ENCODE results near the gene FAHD1.

Gene FAHD1

DNA sequence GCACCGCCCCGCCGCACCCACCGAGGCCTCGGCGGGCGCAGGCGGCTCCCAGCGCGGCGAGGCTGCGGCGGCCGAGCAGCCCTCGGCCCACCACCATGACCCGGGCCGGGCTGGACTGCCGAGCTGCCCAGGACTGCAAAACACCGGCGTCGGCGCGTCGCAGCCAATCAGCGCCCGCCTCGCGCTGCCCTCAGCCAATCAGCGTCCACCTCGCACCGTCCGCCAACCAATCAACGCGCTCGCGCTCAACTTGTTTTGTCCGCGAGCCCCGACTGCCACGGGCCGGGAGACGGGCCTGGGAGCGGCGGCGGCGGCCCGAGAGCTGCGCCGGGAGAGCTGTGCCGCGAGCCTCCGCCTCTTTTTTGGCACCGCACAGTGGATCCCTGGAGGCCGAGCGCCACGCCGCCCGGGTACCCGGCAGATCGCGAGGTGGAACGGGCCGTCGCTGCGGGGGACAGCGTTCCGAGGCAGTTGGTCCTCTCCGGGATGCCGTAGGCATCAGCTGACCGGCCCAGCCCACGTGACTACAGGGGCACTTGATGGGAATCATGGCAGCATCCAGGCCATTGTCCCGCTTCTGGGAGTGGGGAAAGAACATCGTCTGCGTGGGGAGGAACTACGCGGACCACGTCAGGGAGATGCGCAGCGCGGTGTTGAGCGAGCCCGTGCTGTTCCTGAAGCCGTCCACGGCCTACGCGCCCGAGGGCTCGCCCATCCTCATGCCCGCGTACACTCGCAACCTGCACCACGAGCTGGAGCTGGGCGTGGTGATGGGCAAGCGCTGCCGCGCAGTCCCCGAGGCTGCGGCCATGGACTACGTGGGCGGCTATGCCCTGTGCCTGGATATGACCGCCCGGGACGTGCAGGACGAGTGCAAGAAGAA is at the start of gene FAHD1, which contains the start of gene HAGH:
FAHD1 (plus strand) TSS at position 516 of the 883 bp plus-strand sequence; CDS start at position 549, 33 bp downstream.
HAGH (minus strand) TSS at position 135 of the 883 bp plus-strand sequence; CDS start at position 97, 38 bp downstream.
- peak; percentile 50 for DNase-seq

- DNase-seq = no peak
Observed at GRCh38 chr16:1777375-1778199, 49.4 kb upstream of the FAHD1 start.

DNA sequence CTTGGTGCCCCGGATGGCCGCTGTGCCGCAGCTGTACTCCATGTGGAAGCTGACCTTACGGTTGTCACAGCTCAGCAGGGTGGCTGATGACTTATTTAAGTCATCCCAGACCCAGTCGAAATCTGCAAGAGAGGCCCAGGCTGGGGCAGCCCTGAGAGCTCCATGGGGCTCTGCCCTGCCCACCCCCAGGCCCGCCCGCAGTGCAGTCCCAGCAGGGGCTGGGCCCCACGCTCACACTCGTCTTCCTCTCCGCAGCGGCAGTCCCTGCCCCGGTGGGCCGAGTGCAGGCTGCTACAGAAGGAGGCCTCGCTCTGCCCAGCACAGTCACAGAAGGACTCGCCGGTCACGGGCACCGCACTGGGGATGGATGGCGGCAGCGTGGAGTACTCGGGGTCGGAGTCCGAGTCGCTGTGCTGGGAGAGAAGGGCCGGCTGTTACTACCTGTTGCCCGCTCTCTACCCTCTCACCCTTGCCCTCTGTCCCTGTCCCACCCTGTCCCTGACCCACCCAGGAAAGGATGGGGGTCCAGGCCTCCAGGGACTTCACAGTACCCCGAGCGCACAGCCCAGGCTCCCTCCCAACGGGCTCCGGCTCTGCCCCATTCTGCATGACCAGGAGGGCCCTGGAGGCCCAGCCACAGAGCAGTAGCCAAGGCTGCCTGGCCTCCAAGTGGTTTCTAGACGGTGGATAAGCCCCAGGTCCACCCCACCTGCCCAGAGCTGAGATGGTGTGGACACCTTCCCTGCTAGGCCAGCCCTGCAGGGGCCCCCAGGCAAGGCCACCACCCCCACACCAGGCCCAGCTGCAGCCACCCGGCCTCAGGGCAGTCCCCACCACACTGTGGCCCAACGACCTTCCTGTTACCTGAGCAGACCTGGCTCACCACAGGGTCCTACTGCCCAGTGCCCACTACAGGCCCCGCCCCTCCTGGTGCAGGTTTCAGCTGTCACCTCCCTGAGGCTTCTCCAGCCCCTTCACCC is 48.5 kb upstream of the FAHD1 start:
- no peak for DNase-seq

DNA sequence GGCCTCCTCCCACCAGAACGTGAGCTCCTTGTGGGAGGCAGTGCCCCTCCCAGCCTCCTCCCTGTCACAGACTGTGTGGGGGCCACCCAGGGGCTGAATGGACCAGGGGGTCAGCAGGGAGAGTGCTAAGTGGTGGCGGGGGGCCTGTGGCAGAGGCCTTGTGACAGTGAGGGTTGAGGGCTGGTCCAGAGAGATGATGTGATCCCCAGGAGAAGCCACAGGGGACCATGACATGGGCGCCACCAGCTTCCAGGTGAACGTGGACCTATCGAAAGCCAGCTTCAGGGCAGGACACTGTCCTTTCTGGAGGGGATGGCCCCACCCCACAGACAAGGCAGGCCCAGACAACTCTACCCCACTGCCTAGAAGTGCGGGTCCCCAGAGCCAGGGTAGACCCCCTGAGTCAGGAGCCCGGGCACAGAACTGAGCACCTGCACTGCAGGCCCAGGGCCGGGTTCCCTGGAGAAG is 47.7 kb upstream of the FAHD1 start:
- no peak for DNase-seq

DNA sequence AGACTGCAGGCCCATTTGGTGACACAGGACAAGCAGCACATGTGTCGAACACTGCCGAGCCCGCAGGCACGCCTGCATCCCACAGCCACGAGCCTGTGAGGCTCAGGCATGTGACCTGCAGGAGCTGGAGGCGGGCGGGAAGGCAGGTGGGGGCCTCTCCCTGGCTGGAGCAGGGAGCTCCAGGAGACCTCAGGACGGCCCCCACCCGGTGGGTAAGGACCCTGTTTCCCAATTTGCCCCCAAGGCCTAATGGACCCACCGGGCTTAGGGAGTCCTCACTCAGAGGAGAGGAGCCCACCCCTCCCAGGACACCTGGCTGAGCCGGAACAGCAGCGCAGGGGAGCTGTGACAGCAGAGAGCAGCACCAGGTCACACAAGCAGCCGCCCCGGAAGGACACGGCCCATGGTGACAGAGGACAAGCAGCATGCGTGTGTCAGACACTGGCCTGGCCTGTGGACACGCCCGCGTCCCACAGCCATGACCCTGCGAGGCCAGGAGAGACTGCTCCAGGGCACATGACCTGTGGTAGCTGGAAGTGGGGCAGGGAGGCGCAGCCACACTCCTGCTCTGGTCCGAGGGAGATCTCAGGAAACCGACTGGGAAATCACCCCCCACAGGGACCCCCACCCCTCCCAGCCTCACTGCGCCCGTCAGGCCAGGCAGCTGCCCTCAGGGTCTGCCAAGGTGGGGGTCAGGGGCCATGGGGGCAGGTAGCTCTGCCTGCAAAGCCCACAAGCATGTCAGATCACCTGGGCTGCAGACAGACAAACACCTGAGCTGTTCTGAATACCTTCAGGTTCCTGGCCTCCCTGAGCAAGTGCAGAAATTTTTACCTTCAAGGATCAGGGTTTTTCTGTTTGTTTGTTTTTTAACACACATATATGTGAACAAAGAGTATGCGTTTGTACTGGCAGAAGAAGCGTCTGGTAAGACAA is 47.0 kb upstream of the FAHD1 start:
- DNase-seq = no peak

- no peak for DNase-seq
Observed at GRCh38 chr16:1780677-1781072, 46.3 kb upstream of the FAHD1 start.

DNA sequence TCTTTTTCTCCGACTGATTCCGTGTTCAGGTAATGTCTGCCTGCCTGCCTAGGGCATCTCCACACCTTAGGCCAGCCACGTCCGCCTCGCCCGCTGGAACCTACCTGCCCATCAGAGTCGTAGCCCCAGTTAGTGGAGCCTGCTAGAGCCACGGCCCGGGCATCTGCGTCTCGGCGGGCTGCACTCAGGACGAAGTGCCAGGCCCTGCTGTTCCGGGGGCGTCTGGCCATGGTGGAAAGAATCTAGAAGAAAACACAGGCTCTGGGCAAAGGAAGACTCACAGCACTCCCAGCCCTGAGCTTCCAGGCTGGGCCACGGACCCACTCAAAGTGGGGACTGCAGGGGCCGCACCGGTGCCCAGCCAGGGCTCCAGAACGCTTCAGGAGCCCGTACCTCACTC is 45.8 kb upstream of the FAHD1 start:
- DNase-seq = no peak

- DNase-seq = no peak
Observed at GRCh38 chr16:1781758-1782407, 45.1 kb upstream of the FAHD1 start.

DNA sequence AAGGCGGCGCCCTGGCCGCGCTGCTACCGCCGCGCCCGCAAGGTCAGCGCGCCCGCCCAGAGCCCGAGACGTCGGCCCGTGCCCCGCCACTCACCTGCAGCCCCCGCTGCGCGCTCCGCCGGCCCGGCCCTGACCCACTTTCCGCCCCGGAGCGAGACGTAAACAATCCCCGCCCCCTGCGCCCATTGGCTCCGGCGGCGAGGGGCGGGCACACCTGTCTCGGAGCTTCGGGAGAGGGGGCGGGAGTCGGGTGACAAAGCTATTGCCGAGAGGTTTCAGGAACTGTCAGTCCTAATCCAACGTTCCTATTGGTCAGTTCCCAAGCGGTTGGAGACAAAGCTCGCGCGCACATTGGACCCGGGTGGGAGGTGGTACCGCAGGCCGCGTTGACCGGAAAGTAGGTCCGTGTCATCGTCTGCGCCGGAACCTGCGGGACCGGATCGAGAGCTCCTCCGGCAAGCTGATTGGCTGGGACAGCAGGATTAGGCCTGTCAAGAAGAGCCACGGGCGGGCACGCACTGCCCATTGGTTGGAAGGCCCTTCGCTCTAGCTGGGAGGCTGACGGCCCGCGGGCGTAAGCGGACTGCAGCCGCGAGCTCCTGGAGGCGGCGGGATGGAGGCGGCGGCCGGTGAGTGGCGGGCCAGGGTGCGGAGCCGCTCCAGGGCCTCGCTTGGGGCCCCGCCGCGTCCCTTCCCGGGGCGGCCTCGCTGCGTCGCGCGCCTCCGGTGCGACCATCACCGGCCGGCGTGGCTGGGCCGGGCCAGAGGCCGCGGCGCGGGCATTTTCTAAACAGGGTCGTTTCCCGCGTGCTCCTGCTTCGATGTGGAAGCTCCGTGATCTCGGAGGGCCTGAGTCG is 44.4 kb upstream of the FAHD1 start, which contains the start of the genes NUBP2 and SPSB3:
NUBP2 (plus strand) TSS at position 553 of the 857 bp plus-strand sequence; CDS start at position 614, 61 bp downstream.
SPSB3 (minus strand) TSS at position 164 of the 857 bp plus-strand sequence. CDS start 1,088 bp downstream, outside the sequence.
- peak; percentile 90 to 93 for DNase-seq

DNA sequence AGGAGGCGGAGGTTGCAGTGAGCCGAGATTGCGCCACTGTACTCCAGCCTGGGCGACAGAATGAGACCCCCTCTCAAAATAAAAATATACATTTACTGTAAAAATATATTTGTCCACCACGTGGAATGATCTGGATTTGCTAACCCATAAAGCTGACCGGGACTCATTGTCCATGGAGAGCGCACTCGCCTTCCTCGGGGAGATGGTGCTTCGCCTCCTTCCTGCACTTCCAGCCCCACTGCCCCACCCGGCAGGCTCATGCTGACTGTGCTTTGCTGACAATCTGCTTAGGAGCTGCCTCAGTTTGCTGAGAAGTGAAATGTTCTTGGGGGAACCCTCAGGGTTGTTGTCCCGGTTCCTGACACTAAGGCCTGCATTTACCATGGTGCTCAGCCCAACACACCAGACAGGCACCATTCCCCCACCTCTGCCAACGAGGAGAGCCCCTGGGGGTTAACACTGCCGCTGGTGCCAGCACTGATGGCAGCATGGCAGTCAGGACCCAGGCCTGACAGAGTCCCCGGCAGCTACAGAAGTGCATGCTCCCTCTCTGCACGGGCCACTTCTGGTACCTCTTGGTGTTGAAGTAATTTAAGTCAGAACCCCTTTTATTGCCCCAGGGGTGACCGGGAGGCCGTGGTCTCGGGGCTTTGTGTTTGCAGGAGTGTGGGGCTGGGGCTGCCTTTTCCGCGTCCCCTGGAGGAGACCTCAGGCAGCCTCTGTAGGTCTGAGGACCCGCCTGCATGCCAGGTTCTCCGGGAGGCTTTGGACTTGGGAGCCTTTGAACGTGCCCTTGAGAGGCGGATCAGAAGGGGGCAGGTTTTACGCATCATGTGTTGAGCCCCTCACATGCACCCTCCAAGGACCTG is 41.8 kb upstream of the FAHD1 start:
- DNase-seq = no peak

DNA sequence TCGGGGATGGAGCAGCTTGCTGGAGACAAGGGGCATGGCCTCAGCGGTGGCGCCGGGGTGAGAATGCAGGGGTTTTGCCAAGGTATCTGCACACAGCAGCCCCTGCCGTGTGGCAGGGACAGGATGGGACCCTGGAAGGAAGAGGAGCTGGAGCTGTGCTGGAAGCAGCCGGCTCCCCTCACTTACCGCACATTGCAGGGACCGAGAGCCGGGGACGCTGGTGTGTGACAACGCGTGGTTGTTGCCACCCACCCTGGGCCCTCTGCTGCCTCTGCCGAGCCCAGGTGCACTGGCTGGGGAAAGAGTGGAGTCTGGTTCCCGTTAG is 41.2 kb upstream of the FAHD1 start:
- no peak for DNase-seq

DNA sequence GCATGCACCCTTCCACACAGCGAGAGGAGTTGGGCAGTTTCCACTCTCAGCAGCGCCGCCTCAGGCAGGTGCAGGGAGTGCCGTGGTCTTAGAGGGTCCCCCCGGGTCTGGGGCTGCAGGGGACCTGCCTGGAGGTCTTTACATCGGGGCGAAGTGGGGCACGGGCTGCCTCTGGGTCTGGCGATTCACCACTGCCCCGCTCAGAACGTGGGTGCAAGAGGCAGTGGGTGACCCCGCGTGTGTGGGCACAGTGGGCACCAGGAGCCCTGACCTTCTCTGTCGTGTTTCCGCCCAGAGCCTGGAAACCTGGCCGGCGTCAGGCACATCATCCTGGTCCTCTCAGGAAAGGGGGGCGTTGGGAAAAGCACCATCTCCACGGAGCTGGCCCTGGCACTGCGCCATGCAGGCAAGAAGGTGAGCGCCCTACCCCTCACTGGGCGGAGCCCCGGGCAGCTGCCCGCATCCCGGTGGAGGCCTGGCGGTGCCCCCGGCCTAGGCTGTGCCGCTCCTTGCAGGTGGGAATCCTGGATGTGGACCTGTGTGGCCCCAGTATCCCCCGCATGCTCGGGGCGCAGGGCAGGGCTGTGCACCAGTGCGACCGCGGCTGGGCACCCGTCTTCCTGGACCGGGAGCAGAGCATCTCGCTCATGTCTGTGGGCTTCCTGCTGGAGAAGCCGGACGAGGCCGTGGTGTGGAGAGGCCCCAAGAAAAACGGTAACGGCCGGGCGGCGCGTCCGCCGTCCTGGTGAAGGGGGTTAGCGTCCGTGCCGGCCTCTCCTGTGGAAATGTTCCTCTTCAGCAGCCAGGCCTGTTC is 40.6 kb upstream of the FAHD1 start:
- no peak for DNase-seq

- no peak for DNase-seq
Observed at GRCh38 chr16:1787056-1787321, 40.0 kb upstream of the FAHD1 start.

DNA sequence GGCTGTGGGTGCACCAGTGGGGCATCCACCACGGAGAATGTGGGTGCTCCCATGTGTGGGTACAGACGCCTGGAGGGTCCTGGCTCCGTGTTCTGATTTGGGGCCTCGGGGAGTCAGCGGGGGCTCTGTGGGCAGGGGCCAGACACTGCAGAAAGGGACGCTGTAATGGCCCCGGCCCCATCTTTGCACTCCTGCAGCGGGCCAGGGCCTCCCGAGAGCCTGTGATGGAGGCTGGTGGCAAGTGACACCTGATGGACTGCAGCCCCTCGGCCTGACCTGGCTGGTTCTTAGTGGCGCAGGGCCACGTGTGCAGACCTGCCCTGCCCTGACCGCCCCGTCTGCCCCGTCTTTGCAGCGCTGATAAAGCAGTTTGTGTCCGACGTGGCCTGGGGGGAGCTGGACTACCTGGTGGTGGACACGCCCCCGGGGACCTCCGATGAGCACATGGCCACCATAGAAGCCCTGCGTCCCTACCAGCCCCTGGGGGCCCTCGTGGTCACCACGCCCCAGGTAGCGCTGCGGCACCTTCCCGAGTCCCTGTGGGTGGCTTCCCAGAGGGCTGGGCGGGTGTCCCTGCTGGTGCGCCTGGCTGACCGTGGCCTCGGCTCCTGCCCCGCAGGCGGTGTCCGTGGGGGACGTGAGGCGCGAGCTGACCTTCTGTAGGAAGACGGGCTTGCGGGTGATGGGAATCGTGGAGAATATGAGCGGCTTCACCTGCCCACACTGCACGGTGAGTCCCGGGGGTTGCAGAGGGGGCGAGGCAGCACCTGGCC is 39.5 kb upstream of the FAHD1 start:
- DNase-seq = no peak

GRCh38 chr16:1788095-1788707 is 38.8 kb upstream of the FAHD1 start:
- DNase-seq = no peak

DNA sequence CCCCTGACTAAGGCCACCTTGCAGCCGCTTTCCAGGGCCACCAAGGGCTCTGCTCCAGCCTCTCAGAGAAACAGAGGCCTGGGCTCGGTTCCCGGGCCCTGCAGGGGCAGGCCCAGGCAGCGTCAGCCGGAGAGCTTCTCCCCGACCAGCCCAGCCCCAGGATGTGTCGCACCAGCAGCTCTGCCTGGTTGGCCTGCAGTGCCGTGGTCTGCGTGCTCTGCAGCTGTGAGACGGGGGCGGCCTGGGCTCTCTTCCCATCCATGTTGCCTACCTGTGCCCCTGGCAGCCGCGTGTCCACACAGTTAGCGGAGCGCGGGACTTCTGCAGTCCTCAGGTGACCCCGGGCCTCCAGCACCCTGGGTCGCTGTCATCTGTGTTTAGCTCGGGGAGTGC is 38.3 kb upstream of the FAHD1 start:
- DNase-seq = no peak

GRCh38 chr16:1789643-1790045 is 37.4 kb upstream of the FAHD1 start:
- DNase-seq = no peak

All from Kasumi-1 (cell line).